Measurements from ENCODE around the gene EIF4G1. TPM values are rescaled to one million over a fixed set of nuclear protein-coding genes. Genes with fewer than 3 reads are reported as not detected.

The EIF4G1 gene
- total RNA-seq, 1 donor from 2014 or later, result 274 TPM

DNA sequence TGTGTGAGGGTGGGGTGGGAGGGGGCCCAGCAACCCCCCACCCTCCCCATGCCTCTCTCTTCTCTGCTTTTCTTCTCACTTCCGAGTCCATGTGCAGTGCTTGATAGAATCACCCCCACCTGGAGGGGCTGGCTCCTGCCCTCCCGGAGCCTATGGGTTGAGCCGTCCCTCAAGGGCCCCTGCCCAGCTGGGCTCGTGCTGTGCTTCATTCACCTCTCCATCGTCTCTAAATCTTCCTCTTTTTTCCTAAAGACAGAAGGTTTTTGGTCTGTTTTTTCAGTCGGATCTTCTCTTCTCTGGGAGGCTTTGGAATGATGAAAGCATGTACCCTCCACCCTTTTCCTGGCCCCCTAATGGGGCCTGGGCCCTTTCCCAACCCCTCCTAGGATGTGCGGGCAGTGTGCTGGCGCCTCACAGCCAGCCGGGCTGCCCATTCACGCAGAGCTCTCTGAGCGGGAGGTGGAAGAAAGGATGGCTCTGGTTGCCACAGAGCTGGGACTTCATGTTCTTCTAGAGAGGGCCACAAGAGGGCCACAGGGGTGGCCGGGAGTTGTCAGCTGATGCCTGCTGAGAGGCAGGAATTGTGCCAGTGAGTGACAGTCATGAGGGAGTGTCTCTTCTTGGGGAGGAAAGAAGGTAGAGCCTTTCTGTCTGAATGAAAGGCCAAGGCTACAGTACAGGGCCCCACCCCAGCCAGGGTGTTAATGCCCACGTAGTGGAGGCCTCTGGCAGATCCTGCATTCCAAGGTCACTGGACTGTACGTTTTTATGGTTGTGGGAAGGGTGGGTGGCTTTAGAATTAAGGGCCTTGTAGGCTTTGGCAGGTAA, 31.1 kb downstream of the EIF4G1 start:
- peak; percentile 85 for ATAC-seq
- peak; percentile 75 for DNase-seq (ENCODE audit: missing footprints)
- intact Hi-C loops (cut with DNase I), result no loop called here

DNA sequence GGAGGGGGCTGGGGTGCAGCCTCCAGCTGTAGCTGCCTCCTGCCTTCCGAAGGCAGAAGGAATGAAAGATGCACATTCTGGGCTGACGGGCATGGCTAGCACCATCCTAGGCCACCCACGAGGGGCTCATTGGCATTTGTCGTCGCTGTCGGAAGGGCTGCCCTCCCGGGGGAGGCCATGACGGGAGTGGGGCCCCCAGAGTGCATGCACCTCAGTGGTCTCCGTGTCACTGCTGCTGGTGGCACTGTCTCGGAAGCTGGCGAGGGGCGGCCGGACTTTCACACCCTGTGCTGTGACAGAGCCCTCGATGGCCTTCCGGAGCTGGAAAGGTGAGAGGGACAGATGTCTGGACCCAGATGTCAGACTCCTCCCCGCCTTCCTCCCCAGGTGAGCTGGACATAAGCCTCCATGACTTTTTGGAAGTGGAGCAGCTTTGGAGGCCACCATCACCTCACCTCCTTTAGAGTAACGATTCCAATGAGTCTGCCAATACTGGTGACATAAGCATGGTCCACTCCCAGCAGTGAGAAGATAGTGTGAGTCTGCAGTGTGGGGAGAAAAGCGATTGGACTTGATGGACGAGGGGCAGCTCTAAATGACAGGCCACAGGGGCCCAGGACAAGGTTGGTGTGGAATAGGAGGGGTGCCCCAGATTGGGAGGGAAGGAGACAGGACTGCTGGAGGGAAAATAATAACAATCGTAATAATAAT, 32.2 kb downstream of the EIF4G1 start:
- DNase-seq (ENCODE audit: missing footprints), result peak; percentile 50
- intact Hi-C loops (cut with DNase I), result no loop called here
- no peak for ATAC-seq

DNA sequence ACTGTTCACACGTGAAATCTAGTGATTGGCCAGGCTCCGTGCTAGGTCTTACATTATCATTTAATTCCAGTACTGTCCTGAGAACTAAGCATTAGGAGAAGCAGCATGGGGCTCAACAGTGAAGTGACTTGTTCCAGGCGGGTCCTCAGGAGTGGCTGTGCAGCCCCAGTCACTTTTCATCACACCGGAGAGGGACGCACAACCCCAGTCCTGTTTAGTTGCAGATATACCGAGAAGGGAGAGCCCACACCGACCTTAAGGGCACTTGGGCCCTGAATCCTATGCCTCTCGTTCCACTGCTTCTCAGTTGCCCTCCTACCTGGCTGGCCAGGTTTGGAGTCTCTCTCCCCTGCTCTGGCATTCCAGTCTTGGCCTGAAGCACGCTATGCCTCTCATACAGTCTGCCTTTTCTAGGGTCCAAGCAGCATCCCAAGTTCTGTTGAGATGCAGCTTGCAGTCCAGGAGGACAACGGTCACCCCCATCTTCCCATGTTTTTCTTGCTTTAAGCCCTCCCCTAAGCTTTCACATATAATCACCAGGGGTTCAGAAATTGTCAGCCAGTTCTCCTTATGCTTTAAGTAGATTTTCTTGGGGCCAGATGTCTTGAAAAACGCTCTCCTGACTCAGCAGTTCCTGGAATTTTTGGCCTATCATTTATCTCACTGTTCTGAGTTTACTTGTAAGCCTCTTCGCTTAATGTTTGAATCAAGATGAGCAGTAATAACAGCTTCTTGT, 33.1 kb downstream of the EIF4G1 start:
- intact Hi-C loops (cut with DNase I), result no loop called here
- ATAC-seq, result no peak
- DNase-seq (ENCODE audit: missing footprints), result peak; percentile 17

DNA sequence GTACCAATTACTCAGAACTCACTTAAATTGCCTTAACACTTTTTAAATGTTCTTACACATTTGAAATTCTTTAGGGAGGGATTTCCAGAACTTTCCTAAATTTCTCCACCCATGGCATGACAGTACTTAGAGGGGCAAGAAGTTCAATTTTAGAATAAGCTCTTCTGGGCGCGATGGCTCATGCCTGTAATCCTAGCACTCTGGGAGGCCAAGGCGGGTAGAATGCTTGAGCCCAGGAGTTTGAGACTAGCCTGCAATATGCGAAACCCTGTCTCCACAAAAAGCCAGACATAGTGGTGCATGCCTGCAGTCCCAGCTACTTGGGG, 33.6 kb downstream of the EIF4G1 start:
- peak; percentile 23 for DNase-seq (ENCODE audit: missing footprints)
- no peak for ATAC-seq
- intact Hi-C loops (cut with DNase I), result no loop called here

DNA sequence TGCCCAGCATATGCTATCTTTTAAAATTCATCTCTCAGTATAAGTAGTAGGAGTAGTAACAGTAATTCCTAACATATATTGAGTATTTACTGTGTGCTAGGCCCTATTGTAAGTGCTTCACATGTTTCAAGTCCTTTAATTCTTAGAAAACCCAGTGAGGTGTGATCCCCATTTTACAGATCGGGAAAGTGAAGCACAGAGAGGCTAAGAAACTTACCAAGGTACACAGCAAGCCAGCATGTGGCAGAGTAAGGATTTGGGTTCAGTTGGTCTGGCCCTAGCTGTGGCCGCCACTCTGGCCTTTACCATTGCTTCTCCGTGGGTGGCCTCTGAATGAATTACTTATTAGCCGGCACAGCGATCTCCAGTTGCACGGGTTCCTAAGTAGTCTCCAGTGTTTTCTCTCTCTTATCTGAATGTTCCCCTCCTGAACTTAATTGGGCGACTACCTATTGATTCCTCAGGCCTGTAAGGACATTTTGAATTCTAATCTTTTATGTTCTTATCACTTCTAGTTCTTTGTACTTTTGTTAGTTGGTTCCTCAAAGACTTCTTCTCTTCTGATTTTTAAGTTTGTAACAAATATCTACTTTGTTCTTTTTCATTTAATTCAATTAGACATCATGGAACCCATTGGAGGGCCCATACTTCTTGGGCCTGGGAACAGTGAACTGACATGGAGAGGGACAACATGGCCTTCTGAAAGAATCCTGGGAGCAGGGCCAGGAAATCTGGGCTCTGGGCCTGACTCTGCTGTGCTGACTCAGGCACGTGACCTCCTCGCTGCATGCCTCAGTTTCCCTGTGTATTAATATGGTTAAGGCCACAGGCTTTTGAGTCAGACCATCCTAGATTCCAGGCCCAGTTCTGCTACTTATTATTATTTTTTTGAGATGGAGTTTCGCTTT, 35.4 kb downstream of the EIF4G1 start:
- no peak for DNase-seq (ENCODE audit: missing footprints)
- no peak for ATAC-seq
- intact Hi-C loops (cut with DNase I), result no loop called here

DNA sequence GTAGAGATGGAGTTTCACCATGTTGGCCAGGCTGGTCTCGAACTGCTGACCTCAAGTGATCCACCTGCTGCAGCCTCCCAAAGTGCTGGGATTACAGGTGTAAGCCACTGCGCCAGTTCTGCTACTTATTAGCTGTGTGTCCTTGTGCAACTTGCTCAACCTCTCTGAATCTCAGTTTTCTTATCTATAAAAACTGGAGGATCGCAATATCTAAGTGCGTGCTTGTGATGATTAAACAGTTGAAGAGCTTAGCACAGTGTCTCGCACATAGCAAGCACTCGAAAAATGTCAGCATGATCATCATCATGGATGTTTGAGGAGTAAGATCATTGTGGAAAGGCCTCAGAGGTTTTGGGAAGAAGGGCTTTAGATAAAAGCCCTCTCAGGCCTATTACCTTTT, 36.2 kb downstream of the EIF4G1 start:
- ATAC-seq, result no peak
- no peak for DNase-seq (ENCODE audit: missing footprints)
- intact Hi-C loops (cut with DNase I), result no loop called here

DNA sequence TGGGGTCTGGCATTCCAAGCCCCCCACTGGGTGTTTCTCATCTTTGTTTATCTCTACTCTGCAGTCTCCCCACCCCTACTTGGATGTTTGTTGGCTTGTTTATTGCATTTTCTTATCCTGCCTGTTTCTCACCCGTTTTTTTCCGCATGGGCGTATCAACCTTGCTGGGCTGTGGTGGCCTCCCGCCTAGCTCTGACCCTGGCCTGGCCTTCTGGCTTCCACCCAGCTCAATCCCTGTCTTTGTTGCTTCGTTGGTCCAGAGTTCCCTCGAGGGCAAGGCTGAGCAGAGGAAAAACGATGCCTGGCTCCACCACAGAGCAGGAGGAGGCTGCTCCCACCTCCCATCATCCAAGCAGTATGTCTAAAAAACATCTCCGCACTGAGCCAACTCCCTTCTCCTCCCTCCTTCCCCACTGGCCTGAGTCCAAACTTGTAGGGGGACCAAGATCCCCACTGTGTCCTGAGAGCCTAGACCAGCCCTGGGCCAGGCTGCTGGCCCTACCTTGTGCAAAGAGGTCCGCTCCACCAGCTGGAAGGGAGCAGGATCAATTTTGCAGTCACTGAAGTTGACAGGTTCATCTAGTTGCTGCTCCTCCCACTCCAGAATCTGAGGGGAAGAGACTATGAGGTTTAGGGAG, 37.2 kb downstream of the EIF4G1 start:
- ATAC-seq (no peak), DNase-seq (ENCODE audit: missing footprints) (peak; percentile 62)
- intact Hi-C loops (cut with DNase I), result no loop called here

DNA sequence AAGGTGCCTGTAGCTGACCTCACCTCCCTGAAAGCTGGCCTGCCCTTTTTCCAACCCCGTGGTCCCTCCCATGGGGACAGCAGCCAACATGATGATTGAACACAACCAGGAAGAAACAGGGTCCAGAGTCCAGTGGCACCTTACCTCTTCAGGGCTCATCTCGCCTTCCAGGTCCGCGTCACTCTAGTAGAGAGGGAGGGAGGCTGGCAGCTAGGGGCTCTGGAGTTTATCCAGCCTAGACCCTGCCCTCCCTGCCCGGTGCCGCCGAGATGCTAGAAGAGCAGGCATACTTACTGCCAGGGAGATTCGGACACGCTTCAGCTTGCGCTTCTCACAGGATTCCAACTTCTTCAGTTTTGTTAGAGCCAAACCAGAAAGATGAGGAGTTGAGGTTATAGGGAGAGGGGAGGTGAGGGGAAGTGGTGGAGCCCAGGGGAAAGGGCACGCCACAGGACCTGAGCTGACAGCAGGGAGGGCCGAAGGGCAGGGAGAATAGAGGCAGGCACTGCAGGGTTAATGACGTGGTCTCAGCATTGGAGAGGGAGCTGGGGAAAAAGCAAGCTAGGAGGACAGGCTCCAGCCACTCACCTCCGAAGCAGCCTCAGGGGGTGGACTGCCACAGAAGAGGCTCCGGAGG, 37.9 kb downstream of the EIF4G1 start:
- intact Hi-C loops (cut with DNase I), result no loop called here
- ATAC-seq, result no peak
- DNase-seq (ENCODE audit: missing footprints), result peak; percentile 55

DNA sequence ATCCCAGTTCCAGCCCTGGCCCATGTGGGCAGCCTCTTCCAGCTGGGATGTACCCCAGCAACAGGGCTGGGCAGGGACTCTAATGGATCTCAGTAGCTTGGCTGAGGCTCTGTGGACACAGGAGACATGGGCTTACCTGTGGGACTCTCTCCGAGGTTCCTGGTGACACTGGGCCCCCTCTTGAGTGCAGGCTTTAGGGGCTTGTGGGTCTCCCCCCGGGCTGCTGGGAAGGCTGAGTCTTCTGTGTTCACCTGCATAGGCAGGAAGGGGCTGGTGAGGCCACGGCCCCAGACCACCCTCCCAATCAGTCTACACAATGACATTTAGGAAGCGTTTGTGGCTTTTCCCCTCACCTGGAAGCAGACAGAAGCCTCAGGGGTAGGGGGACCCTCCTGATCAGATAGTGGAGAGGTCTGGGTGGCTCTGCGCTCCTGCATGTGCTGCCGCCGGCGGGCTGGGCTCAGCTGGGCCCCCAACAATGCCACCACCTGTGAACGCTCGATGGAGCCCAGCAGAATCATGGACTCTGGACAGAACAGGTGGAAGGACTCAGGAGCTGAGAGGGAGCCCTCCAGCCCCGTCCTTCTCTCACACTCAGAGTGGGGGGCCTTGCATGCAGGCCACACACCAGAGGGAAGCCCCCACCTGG, 38.6 kb downstream of the EIF4G1 start:
- intact Hi-C loops (cut with DNase I), result no loop called here
- ATAC-seq (no peak), DNase-seq (ENCODE audit: missing footprints) (peak; percentile 51)

DNA sequence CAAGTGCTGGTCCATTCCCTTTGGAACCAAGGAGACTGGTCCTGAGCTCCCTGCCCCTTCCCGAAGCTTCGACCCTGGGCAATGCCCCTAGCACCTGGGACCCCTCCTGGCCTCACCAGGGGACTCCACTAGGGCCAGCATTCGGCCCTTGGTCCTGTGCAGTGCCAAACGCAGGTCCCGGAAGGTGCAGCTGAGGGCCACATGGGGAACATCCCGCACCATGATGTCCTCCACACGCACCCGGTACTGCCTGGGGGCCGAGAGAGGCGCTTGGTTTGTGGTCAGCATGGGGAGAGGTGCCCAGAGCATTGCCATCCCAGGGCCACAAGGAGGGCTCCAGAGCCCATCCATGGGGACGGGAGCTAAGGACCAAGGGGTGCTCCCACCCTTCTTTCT, 39.1 kb downstream of the EIF4G1 start:
- no peak for ATAC-seq
- DNase-seq (ENCODE audit: missing footprints), result peak; percentile 49
- intact Hi-C loops (cut with DNase I), result no loop called here

DNA sequence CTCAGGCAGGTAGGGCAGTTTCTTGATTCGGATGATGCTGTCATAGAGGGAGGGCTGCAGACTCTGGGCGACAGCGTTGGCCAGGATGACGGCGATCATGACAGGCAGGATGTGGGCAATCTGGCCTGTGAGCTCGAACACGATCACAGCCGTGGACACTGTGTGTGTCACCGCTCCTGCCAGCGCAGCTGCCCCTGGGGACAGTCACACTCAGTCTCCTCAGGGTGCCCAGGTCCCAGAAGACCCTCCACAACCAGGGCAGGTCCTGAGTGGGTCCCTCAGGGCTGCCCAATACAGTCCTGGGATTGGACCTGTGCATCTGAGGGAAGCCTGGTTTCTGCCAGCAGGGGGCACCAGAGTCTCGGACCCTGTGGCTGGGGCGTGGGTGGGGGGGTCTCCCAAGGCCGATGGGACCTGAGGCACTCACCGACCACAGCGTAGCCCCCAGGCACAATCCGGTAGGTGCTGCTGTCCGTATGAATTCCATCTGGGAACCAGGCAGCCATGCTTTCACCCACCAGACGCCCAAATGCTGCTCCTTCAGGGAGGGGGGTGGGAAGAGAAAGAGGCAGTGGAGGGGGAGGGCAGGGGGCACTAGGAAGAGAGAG, 39.8 kb downstream of the EIF4G1 start:
- DNase-seq (ENCODE audit: missing footprints) (peak; percentile 62), ATAC-seq (peak; percentile 45)
- intact Hi-C loops (cut with DNase I), result no loop called here

DNA sequence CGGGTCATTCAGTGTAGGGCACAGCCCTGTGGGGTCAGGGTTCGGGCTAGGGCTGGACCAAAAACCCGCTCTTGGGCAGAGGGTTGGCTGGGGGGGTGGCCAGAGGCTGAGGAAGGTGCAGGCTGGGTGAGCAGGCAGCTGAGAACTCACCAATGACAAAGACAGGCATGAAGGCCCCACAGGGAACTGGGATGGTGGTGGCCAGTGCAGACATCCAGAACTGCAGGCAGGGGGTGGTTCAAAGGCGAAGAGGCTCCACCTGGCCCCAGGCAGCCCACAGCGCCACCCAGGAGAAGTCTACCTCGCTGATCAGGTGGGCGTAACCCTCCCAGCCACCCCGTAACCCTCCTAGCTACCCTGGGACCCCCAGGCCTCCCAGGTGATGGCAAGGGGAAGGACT, 40.3 kb downstream of the EIF4G1 start:
- no peak for ATAC-seq
- no peak for DNase-seq (ENCODE audit: missing footprints)
- intact Hi-C loops (cut with DNase I), result no loop called here

DNA sequence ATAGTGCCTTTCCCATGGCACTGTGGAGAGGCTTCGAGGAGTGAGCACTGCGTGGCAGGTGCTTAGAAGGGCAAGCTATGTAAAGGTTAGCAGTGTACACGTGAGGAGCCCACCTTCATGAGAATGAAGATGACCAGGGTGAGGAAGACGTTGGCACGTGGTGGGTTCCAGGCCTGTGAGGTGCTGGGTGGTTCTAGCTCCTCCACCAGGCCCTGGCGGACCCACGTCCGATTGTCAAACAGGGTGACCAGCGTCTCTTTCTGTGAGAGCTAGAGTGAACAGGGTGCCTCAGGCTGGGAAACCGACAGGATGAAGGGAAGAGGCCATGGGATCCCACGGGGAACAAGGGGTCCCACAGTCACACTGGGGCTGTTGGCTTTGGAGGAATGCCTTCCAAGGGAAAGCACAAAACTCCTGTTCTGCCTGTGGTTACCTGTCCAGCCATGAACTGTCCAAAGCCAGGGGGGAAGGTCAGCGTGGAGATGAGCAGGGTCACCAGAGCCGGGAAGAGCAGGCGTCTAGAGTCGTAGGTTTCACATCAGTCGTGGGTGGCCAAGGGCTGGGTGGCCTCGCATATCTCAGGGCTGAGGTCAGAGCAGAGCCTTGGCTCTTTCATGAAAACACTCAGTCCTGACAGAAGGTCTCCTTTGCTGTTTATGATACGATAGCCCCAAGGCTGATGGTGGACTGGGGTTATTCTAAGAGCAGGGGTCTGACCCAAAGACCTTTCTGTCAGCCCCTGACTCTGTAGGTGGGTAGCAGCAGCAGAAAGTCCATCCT, 41.0 kb downstream of the EIF4G1 start:
- DNase-seq (ENCODE audit: missing footprints), result peak; percentile 17
- ATAC-seq, result no peak
- intact Hi-C loops (cut with DNase I), result no loop called here

DNA sequence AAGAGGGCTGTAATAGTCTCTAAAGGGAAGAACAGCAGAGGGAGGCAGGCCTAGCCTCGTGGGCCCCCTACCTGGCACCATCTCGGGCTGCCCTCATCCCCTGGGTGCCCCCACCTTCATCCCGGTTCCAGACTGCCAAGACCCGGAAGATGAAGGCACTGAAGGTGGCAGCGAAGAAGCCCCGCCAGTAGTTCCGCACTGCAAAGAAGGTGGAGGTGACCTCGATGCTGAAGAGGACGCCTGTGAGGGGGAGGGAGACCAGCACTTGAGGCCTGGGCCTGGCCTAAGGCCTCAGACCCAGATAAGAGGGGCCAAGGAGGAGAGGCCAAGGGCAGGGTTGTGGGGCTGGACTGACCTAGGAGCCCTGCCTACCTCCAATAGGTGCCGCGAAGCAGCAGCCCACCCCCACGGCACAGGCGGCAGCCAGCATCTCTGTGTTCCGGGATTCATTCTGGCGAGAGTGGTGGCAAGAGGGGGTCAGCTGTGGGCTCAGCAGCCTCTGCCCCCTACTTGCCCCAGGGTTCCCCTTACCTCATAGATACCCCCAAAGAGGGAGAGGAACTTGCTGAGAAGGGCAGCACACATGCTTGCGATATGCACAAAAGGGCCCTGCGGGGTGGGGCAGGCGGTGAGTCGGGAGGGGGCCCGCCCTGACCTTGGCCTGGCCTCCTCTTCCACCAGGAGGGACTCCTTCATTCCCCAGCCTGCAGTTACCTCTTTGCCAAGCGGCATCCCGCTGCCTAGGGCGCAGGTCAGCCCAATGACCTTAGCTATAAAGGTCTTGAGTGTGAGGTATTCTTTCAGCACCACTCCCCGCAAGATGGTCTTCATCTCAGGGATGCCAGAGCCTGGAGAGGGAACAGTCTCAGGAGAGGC, 43.1 kb downstream of the EIF4G1 start:
- intact Hi-C loops (cut with DNase I), result no loop called here
- DNase-seq (ENCODE audit: missing footprints) (no peak), ATAC-seq (no peak)

DNA sequence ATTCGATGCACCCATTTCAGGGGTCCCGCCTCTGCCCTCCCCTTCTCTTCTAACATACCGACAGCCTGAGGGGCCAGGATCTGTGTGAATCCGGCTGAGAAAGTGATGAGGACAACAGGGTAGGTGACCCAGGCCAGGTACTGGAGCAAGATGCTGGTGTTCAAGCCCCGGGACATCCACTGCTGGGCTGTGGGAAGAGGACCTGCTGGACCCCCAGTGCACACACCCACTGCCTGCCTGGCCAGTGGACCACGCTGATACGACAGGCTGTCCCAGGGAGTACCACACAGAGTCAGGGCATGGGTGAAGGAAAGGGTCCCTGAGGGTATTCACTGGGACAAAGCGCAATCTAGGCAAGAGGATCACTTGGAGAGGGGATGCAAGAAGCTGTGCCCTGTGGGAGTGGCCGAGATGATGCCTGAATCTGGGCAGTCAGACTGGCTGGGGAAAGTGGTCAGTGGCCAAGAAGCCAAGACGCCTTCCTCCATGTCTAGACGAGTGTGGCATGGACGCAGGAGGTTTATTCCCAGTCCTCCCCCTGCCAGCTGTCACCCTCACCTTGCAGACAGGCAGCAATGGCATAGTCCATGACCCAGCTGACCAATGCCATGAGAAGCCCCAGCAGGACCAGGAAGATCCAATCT, 43.8 kb downstream of the EIF4G1 start:
- ATAC-seq, result no peak
- intact Hi-C loops (cut with DNase I), result no loop called here
- peak; percentile 50 for DNase-seq (ENCODE audit: missing footprints)
